ENCODE results near the gene CALB2. TPM values are rescaled to one million over a fixed set of nuclear protein-coding genes. Genes with fewer than 3 reads are reported as not detected.
"Not testable (repeated sequence)": the region's sequence is repeated elsewhere in the genome, so short reads cannot be mapped to it uniquely, and the experiment has no call there.

The CALB2 gene
- total RNA-seq, 1 donor from 2014 or later: 1.0 TPM

DNA sequence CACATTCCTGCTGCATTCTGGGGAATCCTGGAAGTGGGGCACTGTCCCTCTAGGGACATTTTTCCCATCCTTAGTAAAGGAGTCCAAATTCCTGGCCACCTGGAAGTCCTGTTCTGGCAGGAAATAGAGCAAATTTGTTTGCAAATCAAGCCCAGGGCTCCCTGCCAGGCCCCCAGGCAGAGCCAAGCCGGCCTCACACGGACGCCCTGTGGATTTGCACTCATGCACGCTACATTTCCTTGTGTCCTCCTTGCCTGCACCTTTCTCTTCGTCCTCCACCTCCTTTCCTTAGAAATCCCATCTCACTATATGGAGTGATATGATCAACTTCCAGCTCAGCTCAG, 7.0 kb upstream of the CALB2 start:
- Histone ChIP-seq H3K27me3 (ENCODE audit: control insufficient read depth in 3 of 3, insufficient read depth in 3 of 3, low read length in 3 of 3) (peaks cover 0 to 13% (median 3%) of the 10 kb centered on the region in 3 donors), H3K9ac (ENCODE audit: low read depth in 1 of 3, low read length in 3 of 3) (no peak overlapping the region), H3K9me3 (ENCODE audit: control insufficient read depth in 3 of 3, low read length in 3 of 3) (no peaks in the 10 kb centered on the region), H3K27ac (ENCODE audit: low read depth, low read length) (no peak overlapping the region), H3K4me1 (ENCODE audit: control insufficient read depth in 3 of 3, insufficient read depth in 3 of 3, low read length in 3 of 3) (no peaks in the 10 kb centered on the region), H3K36me3 (ENCODE audit: control insufficient read depth in 3 of 3, insufficient read depth in 3 of 3, low read length in 3 of 3) (no peaks in the 10 kb centered on the region), H3K4me3 (ENCODE audit: low read length in 3 of 3) (no peak overlapping the region)

DNA sequence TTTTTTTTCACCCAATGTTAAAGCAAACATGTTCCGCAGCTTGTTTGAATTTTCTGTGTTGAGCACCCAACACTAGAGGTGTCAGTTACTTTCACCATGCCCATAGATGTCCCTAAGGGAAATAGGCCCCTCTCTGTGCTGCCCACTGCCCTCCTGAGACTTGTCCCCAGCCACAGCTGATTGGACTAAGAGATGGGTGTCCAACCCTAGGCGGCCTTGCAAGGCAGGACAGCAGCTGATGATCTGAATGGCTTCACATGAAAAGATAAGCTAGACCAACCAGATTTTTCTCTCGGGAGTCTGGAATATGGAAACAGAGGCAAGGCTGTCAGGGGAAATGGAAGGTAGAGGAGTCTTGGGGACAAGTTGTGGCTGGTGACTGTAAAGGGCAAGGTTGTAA, 6.1 kb upstream of the CALB2 start:
- no peaks in the 10 kb centered on the region for H3K9me3 ChIP-seq (ENCODE audit: control insufficient read depth in 3 of 3, low read length in 3 of 3)
- H3K36me3 ChIP-seq (ENCODE audit: control insufficient read depth in 3 of 3, insufficient read depth in 3 of 3, low read length in 3 of 3): no peaks in the 10 kb centered on the region

GRCh38 chr16:71352963-71353460, 5.5 kb upstream of the CALB2 start:
- Histone ChIP-seq H3K27ac (ENCODE audit: low read depth, low read length) (no peak overlapping the region), H3K27me3 (ENCODE audit: control insufficient read depth in 3 of 3, insufficient read depth in 3 of 3, low read length in 3 of 3) (peaks cover 0 to 18% (median 6%) of the 10 kb centered on the region in 3 donors), H3K36me3 (ENCODE audit: control insufficient read depth in 3 of 3, insufficient read depth in 3 of 3, low read length in 3 of 3) (no peaks in the 10 kb centered on the region), H3K4me3 (ENCODE audit: low read length in 3 of 3) (no peak overlapping the region), H3K4me1 (ENCODE audit: control insufficient read depth in 3 of 3, insufficient read depth in 3 of 3, low read length in 3 of 3) (peaks cover 0 to 4% (median 2%) of the 10 kb centered on the region in 3 donors), H3K9me3 (ENCODE audit: control insufficient read depth in 3 of 3, low read length in 3 of 3) (no peaks in the 10 kb centered on the region), H3K9ac (ENCODE audit: low read depth in 1 of 3, low read length in 3 of 3) (no peak overlapping the region)

More for the DNA sequence above, 6.1 kb upstream of the CALB2 start:
- Histone ChIP-seq H3K9ac (ENCODE audit: low read depth in 1 of 3, low read length in 3 of 3) (no peak overlapping the region), H3K27me3 (ENCODE audit: control insufficient read depth in 3 of 3, insufficient read depth in 3 of 3, low read length in 3 of 3) (peaks cover 0 to 13% (median 3%) of the 10 kb centered on the region in 3 donors), H3K27ac (ENCODE audit: low read depth, low read length) (no peak overlapping the region), H3K4me1 (ENCODE audit: control insufficient read depth in 3 of 3, insufficient read depth in 3 of 3, low read length in 3 of 3) (no peaks in the 10 kb centered on the region), H3K4me3 (ENCODE audit: low read length in 3 of 3) (no peak overlapping the region)

- peaks cover 2 to 10% (median 8%) of the 10 kb centered on the region in 3 donors for H3K4me1 ChIP-seq (ENCODE audit: control insufficient read depth in 3 of 3, insufficient read depth in 3 of 3, low read length in 3 of 3)
- no peaks in the 10 kb centered on the region for H3K9me3 ChIP-seq (ENCODE audit: control insufficient read depth in 3 of 3, low read length in 3 of 3)
- peaks cover 2 to 19% (median 10%) of the 10 kb centered on the region in 3 donors for H3K27me3 ChIP-seq (ENCODE audit: control insufficient read depth in 3 of 3, insufficient read depth in 3 of 3, low read length in 3 of 3)
- no peak overlapping the region for H3K27ac ChIP-seq (ENCODE audit: low read depth, low read length)
- H3K4me3 ChIP-seq (ENCODE audit: low read length in 3 of 3): no peak overlapping the region
- H3K36me3 ChIP-seq (ENCODE audit: control insufficient read depth in 3 of 3, insufficient read depth in 3 of 3, low read length in 3 of 3): no peaks in the 10 kb centered on the region
- H3K9ac ChIP-seq (ENCODE audit: low read depth in 1 of 3, low read length in 3 of 3): no peak overlapping the region
Observed at GRCh38 chr16:71353736-71354135, 4.8 kb upstream of the CALB2 start.

DNA sequence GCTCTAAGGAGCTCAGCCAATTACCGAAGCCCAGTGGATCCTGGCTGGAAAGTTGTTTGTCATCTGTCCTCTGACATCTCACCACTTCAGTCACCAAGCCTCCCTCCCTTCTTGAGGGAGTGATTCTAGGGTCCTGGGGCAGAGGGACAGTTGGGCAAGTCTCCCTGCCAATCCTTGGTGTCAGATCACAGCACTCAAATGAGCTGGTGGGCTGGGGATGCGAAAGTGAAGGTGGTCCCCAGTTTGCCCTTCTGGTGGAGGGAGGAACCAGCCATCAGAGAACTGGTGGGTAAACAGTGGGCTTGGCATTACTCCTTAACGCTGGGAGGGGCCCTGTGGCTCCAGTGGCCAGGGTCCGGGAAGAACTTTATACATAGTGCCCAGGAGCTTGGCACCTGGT, 4.4 kb upstream of the CALB2 start:
- no peaks in the 10 kb centered on the region for H3K9me3 ChIP-seq (ENCODE audit: control insufficient read depth in 3 of 3, low read length in 3 of 3)
- no peak overlapping the region for H3K9ac ChIP-seq (ENCODE audit: low read depth in 1 of 3, low read length in 3 of 3)
- H3K27ac ChIP-seq (ENCODE audit: low read depth, low read length): no peak overlapping the region
- no peaks in the 10 kb centered on the region for H3K36me3 ChIP-seq (ENCODE audit: control insufficient read depth in 3 of 3, insufficient read depth in 3 of 3, low read length in 3 of 3)
- peaks cover 6 to 21% (median 14%) of the 10 kb centered on the region in 3 donors for H3K27me3 ChIP-seq (ENCODE audit: control insufficient read depth in 3 of 3, insufficient read depth in 3 of 3, low read length in 3 of 3)
- no peak overlapping the region for H3K4me3 ChIP-seq (ENCODE audit: low read length in 3 of 3)
- H3K4me1 ChIP-seq (ENCODE audit: control insufficient read depth in 3 of 3, insufficient read depth in 3 of 3, low read length in 3 of 3): peaks cover 5 to 11% (median 9%) of the 10 kb centered on the region in 3 donors

- Histone ChIP-seq H3K9ac (ENCODE audit: low read depth in 1 of 3, low read length in 3 of 3) (no peak overlapping the region), H3K4me1 (ENCODE audit: control insufficient read depth in 3 of 3, insufficient read depth in 3 of 3, low read length in 3 of 3) (peaks cover 5 to 11% (median 9%) of the 10 kb centered on the region in 3 donors), H3K27me3 (ENCODE audit: control insufficient read depth in 3 of 3, insufficient read depth in 3 of 3, low read length in 3 of 3) (peaks cover 16 to 30% (median 30%) of the 10 kb centered on the region in 3 donors), H3K4me3 (ENCODE audit: low read length in 3 of 3) (no peak overlapping the region), H3K27ac (ENCODE audit: low read depth, low read length) (no peak overlapping the region), H3K9me3 (ENCODE audit: control insufficient read depth in 3 of 3, low read length in 3 of 3) (no peaks in the 10 kb centered on the region), H3K36me3 (ENCODE audit: control insufficient read depth in 3 of 3, insufficient read depth in 3 of 3, low read length in 3 of 3) (no peaks in the 10 kb centered on the region)
Observed at GRCh38 chr16:71356051-71356740, 2.3 kb upstream of the CALB2 start.

- not testable (repeated sequence) for H3K9me3 ChIP-seq (ENCODE audit: control insufficient read depth in 3 of 3, low read length in 3 of 3); H3K4me3 ChIP-seq (ENCODE audit: low read length in 3 of 3); H3K27ac ChIP-seq (ENCODE audit: low read depth, low read length); H3K36me3 ChIP-seq (ENCODE audit: control insufficient read depth in 3 of 3, insufficient read depth in 3 of 3, low read length in 3 of 3); H3K9ac ChIP-seq (ENCODE audit: low read depth in 1 of 3, low read length in 3 of 3)
- H3K27me3 ChIP-seq (ENCODE audit: control insufficient read depth in 3 of 3, insufficient read depth in 3 of 3, low read length in 3 of 3): peaks cover 16 to 31% (median 30%) of the 10 kb centered on the region in 3 donors
- H3K4me1 ChIP-seq (ENCODE audit: control insufficient read depth in 3 of 3, insufficient read depth in 3 of 3, low read length in 3 of 3): peaks cover 5 to 11% (median 9%) of the 10 kb centered on the region in 3 donors
Observed at GRCh38 chr16:71356936-71357335, 1.6 kb upstream of the CALB2 start.

GRCh38 chr16:71357681-71358080, 842 bp upstream of the CALB2 start:
- Histone ChIP-seq H3K9me3 (ENCODE audit: control insufficient read depth in 3 of 3, low read length in 3 of 3) (no peaks in the 10 kb centered on the region), H3K4me3 (ENCODE audit: low read length in 3 of 3) (no peak overlapping the region), H3K36me3 (ENCODE audit: control insufficient read depth in 3 of 3, insufficient read depth in 3 of 3, low read length in 3 of 3) (no peaks in the 10 kb centered on the region), H3K27me3 (ENCODE audit: control insufficient read depth in 3 of 3, insufficient read depth in 3 of 3, low read length in 3 of 3) (peaks cover 16 to 31% (median 30%) of the 10 kb centered on the region in 3 donors), H3K27ac (ENCODE audit: low read depth, low read length) (no peak overlapping the region), H3K9ac (ENCODE audit: low read depth in 1 of 3, low read length in 3 of 3) (no peak overlapping the region), H3K4me1 (ENCODE audit: control insufficient read depth in 3 of 3, insufficient read depth in 3 of 3, low read length in 3 of 3) (peaks cover 5 to 11% (median 9%) of the 10 kb centered on the region in 3 donors)

- no peak overlapping the region for H3K4me3 ChIP-seq (ENCODE audit: low read length in 3 of 3)
- H3K27me3 ChIP-seq (ENCODE audit: control insufficient read depth in 3 of 3, insufficient read depth in 3 of 3, low read length in 3 of 3): peaks cover 16 to 30% (median 28%) of the 10 kb centered on the region in 3 donors
- H3K27ac ChIP-seq (ENCODE audit: low read depth, low read length): no peak overlapping the region
- no peak overlapping the region for H3K9ac ChIP-seq (ENCODE audit: low read depth in 1 of 3, low read length in 3 of 3)
- peaks cover 5 to 11% (median 9%) of the 10 kb centered on the region in 3 donors for H3K4me1 ChIP-seq (ENCODE audit: control insufficient read depth in 3 of 3, insufficient read depth in 3 of 3, low read length in 3 of 3)
- no peaks in the 10 kb centered on the region for H3K36me3 ChIP-seq (ENCODE audit: control insufficient read depth in 3 of 3, insufficient read depth in 3 of 3, low read length in 3 of 3)
- H3K9me3 ChIP-seq (ENCODE audit: control insufficient read depth in 3 of 3, low read length in 3 of 3): no peaks in the 10 kb centered on the region
Observed at GRCh38 chr16:71359431-71359830, 908 bp downstream of the CALB2 start.

DNA sequence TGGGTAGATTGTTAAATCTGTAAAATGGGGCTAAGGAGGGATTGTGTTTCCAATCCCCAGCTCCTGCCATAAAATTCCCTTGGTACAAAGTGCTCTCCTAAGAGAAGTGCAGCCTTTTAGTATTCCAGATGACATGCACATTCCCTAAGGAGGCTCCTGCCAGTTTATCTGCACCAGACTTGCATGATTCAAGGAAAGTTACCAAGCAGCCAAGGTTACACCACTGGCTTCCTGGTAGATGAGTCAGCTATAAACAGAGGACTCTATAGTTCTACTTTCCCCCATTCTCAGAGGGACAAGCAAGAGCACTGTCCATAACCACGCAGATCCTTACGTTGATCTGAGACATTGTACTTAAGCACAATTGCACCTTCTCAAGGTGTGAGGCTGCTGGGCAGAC, 1.9 kb downstream of the CALB2 start:
- Histone ChIP-seq H3K4me1 (ENCODE audit: control insufficient read depth in 3 of 3, insufficient read depth in 3 of 3, low read length in 3 of 3) (peaks cover 5 to 11% (median 9%) of the 10 kb centered on the region in 3 donors), H3K4me3 (ENCODE audit: low read length in 3 of 3) (no peak overlapping the region), H3K36me3 (ENCODE audit: control insufficient read depth in 3 of 3, insufficient read depth in 3 of 3, low read length in 3 of 3) (no peaks in the 10 kb centered on the region), H3K9me3 (ENCODE audit: control insufficient read depth in 3 of 3, low read length in 3 of 3) (no peaks in the 10 kb centered on the region), H3K9ac (ENCODE audit: low read depth in 1 of 3, low read length in 3 of 3) (no peak overlapping the region), H3K27me3 (ENCODE audit: control insufficient read depth in 3 of 3, insufficient read depth in 3 of 3, low read length in 3 of 3) (peaks cover 16 to 29% (median 28%) of the 10 kb centered on the region in 3 donors), H3K27ac (ENCODE audit: low read depth, low read length) (no peak overlapping the region)

All from skeletal muscle tissue (tissue), 4 donors.